Fibroblast of skin of abdomen (primary cell): Measurements from ENCODE around the gene RALGPS1.
A peak's percentile ranks its signal among the peaks of the same experiment; 100 is the strongest.
"Not testable (repeated sequence)": the region's sequence is repeated elsewhere in the genome, so short reads cannot be mapped to it uniquely, and the experiment has no call there.

Source experiments
- DNase-seq: peaks from one replicate; pipeline ENCODE4 v3.0.0-alpha.2; 2013

The RALGPS1 gene

GRCh38 chr9:126991183-126991582 lies 76.6 kb downstream of the RALGPS1 start:
- DNase-seq: no peak

GRCh38 chr9:126992427-126992826 lies 77.8 kb downstream of the RALGPS1 start:
- no peak for DNase-seq

GRCh38 chr9:126999315-127000068 lies 84.9 kb downstream of the RALGPS1 start:
- DNase-seq: no peak

GRCh38 chr9:127004946-127005769 lies 90.6 kb downstream of the RALGPS1 start:
- peak; percentile 30 for DNase-seq

- DNase-seq: no peak
Observed at GRCh38 chr9:127005770-127006314, 91.3 kb downstream of the RALGPS1 start.

- DNase-seq: no peak
Observed at GRCh38 chr9:127007638-127008037, 93.1 kb downstream of the RALGPS1 start.

GRCh38 chr9:127008076-127008475 lies 93.5 kb downstream of the RALGPS1 start:
- DNase-seq: no peak

GRCh38 chr9:127011772-127012171 lies 97.2 kb downstream of the RALGPS1 start:
- no peak for DNase-seq

GRCh38 chr9:127012250-127012649 lies 97.7 kb downstream of the RALGPS1 start:
- DNase-seq: no peak

GRCh38 chr9:127013597-127013996 lies 99.0 kb downstream of the RALGPS1 start:
- DNase-seq: no peak

GRCh38 chr9:127014216-127014909 lies 99.8 kb downstream of the RALGPS1 start:
- DNase-seq: peak; percentile 84

- DNase-seq: no peak
Observed at GRCh38 chr9:127014910-127015540, 100.4 kb downstream of the RALGPS1 start.

GRCh38 chr9:127015921-127016512 lies 101.4 kb downstream of the RALGPS1 start:
- DNase-seq: no peak

GRCh38 chr9:127017979-127018378 lies 103.4 kb downstream of the RALGPS1 start:
- not testable (repeated sequence) for DNase-seq

- peak; percentile 28 for DNase-seq
Observed at GRCh38 chr9:127018935-127019334, 104.4 kb downstream of the RALGPS1 start.

GRCh38 chr9:127020036-127020801 lies 105.6 kb downstream of the RALGPS1 start:
- DNase-seq: peak; percentile 61

GRCh38 chr9:127020802-127021078 lies 106.2 kb downstream of the RALGPS1 start:
- no peak for DNase-seq

- DNase-seq: peak; percentile 99
Observed at GRCh38 chr9:127021664-127022363, 107.2 kb downstream of the RALGPS1 start.

GRCh38 chr9:127022913-127023660 lies 108.5 kb downstream of the RALGPS1 start:
- no peak for DNase-seq

GRCh38 chr9:127025042-127025441 lies 110.5 kb downstream of the RALGPS1 start:
- no peak for DNase-seq
